HepG2 (cell line): ENCODE measurements around the gene FBXL20. TPM values are rescaled to one million over a fixed set of nuclear protein-coding genes. Genes with fewer than 3 reads are reported as not detected.

Experiments
- CBFB ChIP-seq: sonication (generic); formaldehyde crosslinking; IDR thresholded peaks from 2 replicates; pipeline ENCODE4 v1.4.0; 2020; ENCODE audit warnings: missing genetic modification reagents
- CENPT ChIP-seq: sonication (generic); formaldehyde crosslinking; IDR thresholded peaks from 2 replicates; pipeline ENCODE4 v1.8.0; 2022; ENCODE audit warnings: low read depth, mild to moderate bottlenecking, moderate library complexity, missing genetic modification reagents
- CHD4 ChIP-seq: fragments of 200-600 bp; sonication (generic); IDR thresholded peaks from 2 replicates; pipeline ENCODE4 v1.7.0; 2017; ENCODE audit warnings: mild to moderate bottlenecking, low read length, borderline replicate concordance
- HMG20B ChIP-seq: conservative IDR thresholded peaks from 2 replicates; pipeline ENCODE4 v1.6.1; 2016; ENCODE audit warnings: missing genetic modification reagents, missing compliant biosample characterization
- HNRNPH1 ChIP-seq: fragments of 200-400 bp; formaldehyde crosslinking; optimal IDR thresholded peaks from 2 replicates; pipeline ENCODE3; 2017; ENCODE audit warnings: mild to moderate bottlenecking, low read depth, low read length
- LCORL ChIP-seq, 2 experiments: fragments of 450-650 bp in 1 of 2; sonication (generic) in 1 of 2; formaldehyde crosslinking in 1 of 2; IDR thresholded peaks; 2 replicates each; pipeline versions ENCODE4 v1.5.0 to v1.6.1; 2017 to 2020; ENCODE audit warnings: antibody characterized with exemption in 1 of 2, missing genetic modification reagents in 1 of 2
- MAFK ChIP-seq, 2 experiments: IDR thresholded peaks in 1 of 2; conservative IDR thresholded peaks in 1 of 2; 2 replicates each; pipeline ENCODE4 v1.6.1; 2011; ENCODE audit warnings: improper control_type of control experiment in 2 of 2, low read length in 2 of 2
- MTERF4 ChIP-seq: sonication (generic); formaldehyde crosslinking; IDR thresholded peaks from 2 replicates; pipeline ENCODE4 v1.8.0; 2023; ENCODE audit warnings: mild to moderate bottlenecking, missing genetic modification reagents
- PHB2 ChIP-seq: fragments of 450-650 bp; IDR thresholded peaks from 2 replicates; pipeline ENCODE4 v1.6.1; 2018; ENCODE audit not compliant: partially characterized antibody
- POLR2A ChIP-seq, 2 experiments: IDR thresholded peaks; 2 replicates each; pipeline ENCODE4 v1.6.1; 2011; ENCODE audit warnings: low read depth in 2 of 2, low read length in 2 of 2, mild to moderate bottlenecking in 1 of 2, moderate library complexity in 1 of 2; ENCODE audit not compliant: insufficient read depth in 1 of 2
- POLR2AphosphoS5 ChIP-seq: IDR thresholded peaks from 2 replicates; pipeline ENCODE4 v1.6.1; 2012; ENCODE audit warnings: low read depth, low read length
- SMAD3 ChIP-seq: sonication (generic); formaldehyde crosslinking; IDR thresholded peaks from 2 replicates; pipeline ENCODE4 v1.4.0; 2020; ENCODE audit warnings: missing genetic modification reagents
- SRSF9 ChIP-seq: fragments of 200-400 bp; formaldehyde crosslinking; IDR thresholded peaks from 2 replicates; pipeline ENCODE4 v1.6.1; 2018; ENCODE audit warnings: borderline replicate concordance, mild to moderate bottlenecking, low read depth, low read length; ENCODE audit not compliant: insufficient read depth, poor library complexity, severe bottlenecking
- ZBTB38 ChIP-seq: sonication (generic); formaldehyde crosslinking; IDR thresholded peaks from 2 replicates; pipeline ENCODE4 v1.5.1; 2020; ENCODE audit warnings: mild to moderate bottlenecking, missing genetic modification reagents
- ZFYVE20 ChIP-seq: sonication (generic); formaldehyde crosslinking; IDR thresholded peaks from 2 replicates; pipeline ENCODE4 v1.8.0; 2023; ENCODE audit warnings: low read depth, mild to moderate bottlenecking, moderate library complexity, missing genetic modification reagents, borderline replicate concordance
- ZNF292 ChIP-seq: sonication (generic); formaldehyde crosslinking; IDR thresholded peaks from 2 replicates; pipeline ENCODE4 v1.8.1; 2022; ENCODE audit warnings: mild to moderate bottlenecking, low read depth, missing genetic modification reagents, borderline replicate concordance
- ZNF441 ChIP-seq: sonication (generic); formaldehyde crosslinking; IDR thresholded peaks from 2 replicates; pipeline ENCODE4 v1.7.0; 2021; ENCODE audit warnings: missing genetic modification reagents, borderline replicate concordance
- ZNF468 ChIP-seq: sonication (generic); formaldehyde crosslinking; IDR thresholded peaks from 2 replicates; pipeline ENCODE4 v1.8.0; 2022; ENCODE audit warnings: mild to moderate bottlenecking, moderate library complexity, missing genetic modification reagents
- ZNF556 ChIP-seq: sonication (generic); formaldehyde crosslinking; IDR thresholded peaks from 2 replicates; pipeline ENCODE4 v1.4.0; 2020; ENCODE audit warnings: mild to moderate bottlenecking, missing genetic modification reagents, borderline replicate concordance
- ZNF737 ChIP-seq: sonication (generic); formaldehyde crosslinking; IDR thresholded peaks from 2 replicates; pipeline ENCODE4 v1.5.0; 2020; ENCODE audit warnings: missing genetic modification reagents, mild to moderate bottlenecking, borderline replicate concordance
- ZNF83 ChIP-seq: sonication (generic); formaldehyde crosslinking; IDR thresholded peaks from 2 replicates; pipeline ENCODE4 v1.4.0; 2020; ENCODE audit warnings: missing genetic modification reagents, mild to moderate bottlenecking, borderline replicate concordance
- polyA plus RNA-seq, 8 experiments: library from polyadenylated mRNA; depleted of rRNA in 3 of 8; stranded (reverse) in 7 of 8; unstranded in 1 of 8; fragments of >200 nt; fragmentation: Illumina TruSeq in 4 of 8; extraction: Trizol in 4 of 8; gene quantifications; 2 replicates each; pipeline versions ENCODE4 v1.2.1 to v1.2.3, GENCODE V29; 2011 to 2016; ENCODE audit warnings: low read depth in 4 of 8, missing spikeins in 1 of 8, mixed read lengths in 1 of 8; ENCODE audit not compliant: insufficient read depth in 1 of 8
- total RNA-seq, 5 experiments: library from RNA; depleted of rRNA; stranded (reverse); fragments of >200 nt; fragmentation: Illumina TruSeq; extraction: Trizol; gene quantifications; 2 replicates each; pipeline ENCODE4 v1.2.3, GENCODE V29; 2016; ENCODE audit warnings: low read depth in 1 of 5
- TF ChIP-seq, protein P1 (sequence below): sonication (generic); formaldehyde crosslinking; IDR thresholded peaks from 2 replicates; pipeline ENCODE4 v1.4.0; 2020; ENCODE audit warnings: mild to moderate bottlenecking, missing genetic modification reagents
- TF ChIP-seq, protein P2 (sequence below): sonication (generic); formaldehyde crosslinking; IDR thresholded peaks from 2 replicates; pipeline ENCODE4 v1.4.0; 2020; ENCODE audit warnings: mild to moderate bottlenecking, missing genetic modification reagents

The FBXL20 gene
- total and polyA plus RNA-seq, 2 of the 13 experiments (the other 11 are each of a cell fraction or from before 2014, with no cell fraction given), result 10.2 to 10.3 TPM

GRCh38 chr17:39401412-39402243, at the start of gene FBXL20 (continued):
- TF ChIP-seq MTERF4 (CRISPR knock-in tag), result peak; percentile 83
- no peak for TF ChIP-seq ZNF83 (CRISPR knock-in tag)
- peak; percentile 60; the same call in 1 of the 2 replicates for TF ChIP-seq SMAD3 (CRISPR knock-in tag)
- peak; percentile 22; the same call in 1 of the 2 replicates for TF ChIP-seq ZNF292
- peak; percentile 88 to 93 for TF ChIP-seq POLR2A (IDR thresholded peaks at IDR 0.05; ENCODE audit: insufficient read depth in 1 of 2, low read depth in 2 of 2, low read length in 2 of 2)
- 0 out of 2 replicates have a peak, but pooled peaks have one; percentile 30 for TF ChIP-seq CENPT
- no peak for TF ChIP-seq LCORL (IDR thresholded peaks at IDR 0.05)
- TF ChIP-seq LCORL (CRISPR knock-in tag; IDR thresholded peaks at IDR 0.05), result no peak
- no peak for TF ChIP-seq CHD4
- TF ChIP-seq, protein P1, sequence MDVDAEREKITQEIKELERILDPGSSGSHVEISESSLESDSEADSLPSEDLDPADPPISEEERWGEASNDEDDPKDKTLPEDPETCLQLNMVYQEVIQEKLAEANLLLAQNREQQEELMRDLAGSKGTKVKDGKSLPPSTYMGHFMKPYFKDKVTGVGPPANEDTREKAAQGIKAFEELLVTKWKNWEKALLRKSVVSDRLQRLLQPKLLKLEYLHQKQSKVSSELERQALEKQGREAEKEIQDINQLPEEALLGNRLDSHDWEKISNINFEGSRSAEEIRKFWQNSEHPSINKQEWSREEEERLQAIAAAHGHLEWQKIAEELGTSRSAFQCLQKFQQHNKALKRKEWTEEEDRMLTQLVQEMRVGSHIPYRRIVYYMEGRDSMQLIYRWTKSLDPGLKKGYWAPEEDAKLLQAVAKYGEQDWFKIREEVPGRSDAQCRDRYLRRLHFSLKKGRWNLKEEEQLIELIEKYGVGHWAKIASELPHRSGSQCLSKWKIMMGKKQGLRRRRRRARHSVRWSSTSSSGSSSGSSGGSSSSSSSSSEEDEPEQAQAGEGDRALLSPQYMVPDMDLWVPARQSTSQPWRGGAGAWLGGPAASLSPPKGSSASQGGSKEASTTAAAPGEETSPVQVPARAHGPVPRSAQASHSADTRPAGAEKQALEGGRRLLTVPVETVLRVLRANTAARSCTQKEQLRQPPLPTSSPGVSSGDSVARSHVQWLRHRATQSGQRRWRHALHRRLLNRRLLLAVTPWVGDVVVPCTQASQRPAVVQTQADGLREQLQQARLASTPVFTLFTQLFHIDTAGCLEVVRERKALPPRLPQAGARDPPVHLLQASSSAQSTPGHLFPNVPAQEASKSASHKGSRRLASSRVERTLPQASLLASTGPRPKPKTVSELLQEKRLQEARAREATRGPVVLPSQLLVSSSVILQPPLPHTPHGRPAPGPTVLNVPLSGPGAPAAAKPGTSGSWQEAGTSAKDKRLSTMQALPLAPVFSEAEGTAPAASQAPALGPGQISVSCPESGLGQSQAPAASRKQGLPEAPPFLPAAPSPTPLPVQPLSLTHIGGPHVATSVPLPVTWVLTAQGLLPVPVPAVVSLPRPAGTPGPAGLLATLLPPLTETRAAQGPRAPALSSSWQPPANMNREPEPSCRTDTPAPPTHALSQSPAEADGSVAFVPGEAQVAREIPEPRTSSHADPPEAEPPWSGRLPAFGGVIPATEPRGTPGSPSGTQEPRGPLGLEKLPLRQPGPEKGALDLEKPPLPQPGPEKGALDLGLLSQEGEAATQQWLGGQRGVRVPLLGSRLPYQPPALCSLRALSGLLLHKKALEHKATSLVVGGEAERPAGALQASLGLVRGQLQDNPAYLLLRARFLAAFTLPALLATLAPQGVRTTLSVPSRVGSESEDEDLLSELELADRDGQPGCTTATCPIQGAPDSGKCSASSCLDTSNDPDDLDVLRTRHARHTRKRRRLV (CRISPR knock-in tag), result no peak
- TF ChIP-seq MAFK (conservative IDR thresholded peaks at IDR 0.05 in 1 of 2, IDR thresholded peaks at IDR 0.05 in 1 of 2; ENCODE audit: low read length in 2 of 2), result no peak
- TF ChIP-seq ZBTB38 (CRISPR knock-in tag), result peak; percentile 47; the same call in 1 of the 2 replicates
- TF ChIP-seq CBFB, result peak; percentile 38; the same call in 1 of the 2 replicates
- TF ChIP-seq PHB2, result no peak
- TF ChIP-seq, protein P2, sequence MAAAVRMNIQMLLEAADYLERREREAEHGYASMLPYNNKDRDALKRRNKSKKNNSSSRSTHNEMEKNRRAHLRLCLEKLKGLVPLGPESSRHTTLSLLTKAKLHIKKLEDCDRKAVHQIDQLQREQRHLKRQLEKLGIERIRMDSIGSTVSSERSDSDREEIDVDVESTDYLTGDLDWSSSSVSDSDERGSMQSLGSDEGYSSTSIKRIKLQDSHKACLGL (CRISPR knock-in tag), result 0 out of 2 replicates have a peak, but pooled peaks have one; percentile 23
- TF ChIP-seq ZNF468 (CRISPR knock-in tag), result peak; percentile 82; the same call in 1 of the 2 replicates
- TF ChIP-seq ZNF737 (CRISPR knock-in tag), result no peak
- TF ChIP-seq ZFYVE20 (CRISPR knock-in tag), result peak; percentile 14; the same call in 1 of the 2 replicates
- peak; percentile 75 for TF ChIP-seq POLR2AphosphoS5
- TF ChIP-seq ZNF556, result peak; percentile 59
- TF ChIP-seq SRSF9, result no peak
- TF ChIP-seq ZNF441 (CRISPR knock-in tag), result peak; percentile 57; the same call in 1 of the 2 replicates
- TF ChIP-seq HNRNPH1, result no peak
- peak; percentile 54; the same call in 1 of the 2 replicates for TF ChIP-seq HMG20B
